ENCODE results near the gene RELN.

DNA sequence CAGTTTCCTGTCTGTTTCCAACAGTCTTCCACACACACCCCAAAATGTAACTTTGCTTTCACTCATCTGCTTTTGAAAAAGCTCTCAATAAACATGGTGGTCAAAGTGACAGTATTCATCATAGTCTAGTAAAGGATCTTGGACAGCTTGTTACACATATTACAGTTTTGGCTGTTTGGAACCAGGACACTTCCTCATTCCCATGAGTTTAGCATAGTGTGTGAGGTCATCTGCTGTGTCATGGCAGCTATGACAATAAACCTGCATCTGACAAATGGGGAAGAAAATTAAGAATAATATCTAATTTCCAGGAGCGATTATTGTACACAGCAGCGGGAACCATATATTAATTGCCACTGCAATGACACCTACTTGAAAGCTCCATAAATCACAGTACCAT lies 359.1 kb downstream of the RELN start:
- TF ChIP-seq CTCF (optimal IDR thresholded peaks at IDR 0.05 in 1 of 3, IDR thresholded peaks at IDR 0.05 in 1 of 3, conservative IDR thresholded peaks at IDR 0.05 in 1 of 3; ENCODE audit: extremely low read depth in 1 of 3, insufficient read depth in 2 of 3, low read length in 3 of 3) (no peak), EZH2 (IDR thresholded peaks at IDR 0.05; ENCODE audit: low read length) (no peak)

All from keratinocyte (primary cell).